Fibroblast of mammary gland (primary cell): Measurements from ENCODE around the gene PRR11.
"Not testable (repeated sequence)": the region's sequence is repeated elsewhere in the genome, so short reads cannot be mapped to it uniquely, and the experiment has no call there.

Experiments used
- DNase-seq: peaks from one replicate; pipeline ENCODE4 v3.0.0-alpha.2; 2010; ENCODE audit warnings: low read depth
- H3K4me3 ChIP-seq: 2 replicates; pipeline ENCODE4 v1.5.1; 2011; ENCODE audit warnings: low read depth, mild to moderate bottlenecking, low read length, moderate library complexity; ENCODE audit not compliant: control insufficient read depth
- TF ChIP-seq, protein P1 (sequence below): conservative IDR thresholded peaks from 2 replicates; pipeline ENCODE4 v1.5.1; 2011; ENCODE audit warnings: low read depth, low read length, inconsistent platforms; ENCODE audit not compliant: control insufficient read depth, insufficient read depth

The PRR11 gene

DNA sequence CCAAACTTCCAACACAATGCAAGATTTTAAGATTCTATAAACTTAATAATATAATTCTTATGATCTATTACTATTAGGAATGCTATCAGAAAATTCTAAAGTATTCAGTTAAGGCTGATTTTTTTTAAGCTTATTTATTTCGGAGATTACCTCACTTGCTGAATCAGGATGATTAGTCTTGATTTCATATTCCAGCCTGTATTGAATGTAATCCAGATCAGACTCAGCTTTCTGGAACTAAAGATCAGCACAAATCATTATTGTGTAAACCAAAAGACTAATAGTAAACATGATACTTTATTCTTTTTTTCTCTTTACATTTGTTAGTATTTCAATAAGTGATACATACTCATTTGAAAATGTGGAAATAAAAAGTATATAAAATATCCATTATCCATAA lies 24.4 kb upstream of the PRR11 start:
- TF ChIP-seq, protein P1, sequence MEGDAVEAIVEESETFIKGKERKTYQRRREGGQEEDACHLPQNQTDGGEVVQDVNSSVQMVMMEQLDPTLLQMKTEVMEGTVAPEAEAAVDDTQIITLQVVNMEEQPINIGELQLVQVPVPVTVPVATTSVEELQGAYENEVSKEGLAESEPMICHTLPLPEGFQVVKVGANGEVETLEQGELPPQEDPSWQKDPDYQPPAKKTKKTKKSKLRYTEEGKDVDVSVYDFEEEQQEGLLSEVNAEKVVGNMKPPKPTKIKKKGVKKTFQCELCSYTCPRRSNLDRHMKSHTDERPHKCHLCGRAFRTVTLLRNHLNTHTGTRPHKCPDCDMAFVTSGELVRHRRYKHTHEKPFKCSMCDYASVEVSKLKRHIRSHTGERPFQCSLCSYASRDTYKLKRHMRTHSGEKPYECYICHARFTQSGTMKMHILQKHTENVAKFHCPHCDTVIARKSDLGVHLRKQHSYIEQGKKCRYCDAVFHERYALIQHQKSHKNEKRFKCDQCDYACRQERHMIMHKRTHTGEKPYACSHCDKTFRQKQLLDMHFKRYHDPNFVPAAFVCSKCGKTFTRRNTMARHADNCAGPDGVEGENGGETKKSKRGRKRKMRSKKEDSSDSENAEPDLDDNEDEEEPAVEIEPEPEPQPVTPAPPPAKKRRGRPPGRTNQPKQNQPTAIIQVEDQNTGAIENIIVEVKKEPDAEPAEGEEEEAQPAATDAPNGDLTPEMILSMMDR: no peak
- peak; percentile 51 for DNase-seq
- H3K4me3 ChIP-seq: no peak overlapping the region

DNA sequence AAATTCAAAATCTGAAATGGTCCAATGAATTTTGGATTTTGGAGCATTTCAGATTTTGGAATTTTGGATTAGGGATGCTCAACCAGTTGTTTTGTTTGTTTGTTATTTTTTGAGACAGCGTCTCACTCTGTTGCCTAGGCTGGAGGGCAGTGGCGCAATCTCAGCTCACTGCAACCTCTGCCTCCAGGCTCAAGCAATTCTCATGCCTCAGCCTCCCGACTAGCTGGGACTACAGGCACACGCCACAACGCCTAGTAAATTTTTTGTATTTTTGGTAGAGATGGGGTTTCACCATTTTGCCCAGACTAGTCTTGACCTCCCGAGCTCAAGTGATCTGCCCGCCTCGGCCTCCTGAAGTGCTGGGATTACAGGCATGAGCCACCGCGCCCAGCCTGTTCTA lies 17.2 kb upstream of the PRR11 start:
- not testable (repeated sequence) for H3K4me3 ChIP-seq, DNase-seq

DNA sequence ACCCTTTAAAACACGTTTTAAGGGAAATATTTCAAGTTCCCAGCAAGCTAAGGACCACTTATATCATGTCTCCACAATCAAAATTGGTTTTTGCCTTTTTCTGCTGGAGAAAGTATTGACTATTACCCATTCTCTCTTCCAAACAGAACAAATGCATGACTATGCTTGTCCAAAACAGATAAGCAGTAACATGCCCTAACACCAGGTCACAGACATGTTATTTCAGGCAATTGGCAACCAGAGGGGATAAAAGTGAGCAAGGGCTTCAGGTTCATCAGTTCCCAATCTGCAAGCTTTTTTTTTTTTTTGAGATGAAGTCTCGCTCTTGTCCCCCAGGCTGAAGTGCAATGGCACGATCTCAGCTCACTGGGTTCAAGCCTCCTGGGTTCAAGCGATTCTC lies 15.6 kb upstream of the PRR11 start:
- DNase-seq: no peak
- TF ChIP-seq, protein P1: no peak

DNA sequence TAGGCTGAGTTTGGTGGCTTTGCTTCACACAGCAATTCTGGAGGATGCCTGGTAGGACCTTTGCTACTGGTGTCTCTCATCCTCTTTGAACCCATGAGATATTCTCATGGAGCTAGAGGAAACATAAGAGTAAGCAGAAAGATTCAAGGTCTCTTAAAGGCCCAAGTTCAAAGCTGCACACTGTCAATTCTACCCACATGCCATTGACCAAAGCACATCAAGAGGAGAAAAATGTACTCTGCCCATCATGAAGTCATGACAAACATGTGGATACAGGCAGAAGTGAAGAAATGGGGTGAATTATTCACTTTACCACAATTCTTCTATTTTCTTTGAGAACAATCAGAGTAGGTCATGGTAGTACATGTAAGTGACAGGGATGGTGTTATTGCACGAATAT lies 13.7 kb upstream of the PRR11 start:
- DNase-seq: no peak
- H3K4me3 ChIP-seq: no peak overlapping the region
- TF ChIP-seq, protein P1: no peak

More for the DNA sequence above, 15.6 kb upstream of the PRR11 start:
- no peak overlapping the region for H3K4me3 ChIP-seq

DNA sequence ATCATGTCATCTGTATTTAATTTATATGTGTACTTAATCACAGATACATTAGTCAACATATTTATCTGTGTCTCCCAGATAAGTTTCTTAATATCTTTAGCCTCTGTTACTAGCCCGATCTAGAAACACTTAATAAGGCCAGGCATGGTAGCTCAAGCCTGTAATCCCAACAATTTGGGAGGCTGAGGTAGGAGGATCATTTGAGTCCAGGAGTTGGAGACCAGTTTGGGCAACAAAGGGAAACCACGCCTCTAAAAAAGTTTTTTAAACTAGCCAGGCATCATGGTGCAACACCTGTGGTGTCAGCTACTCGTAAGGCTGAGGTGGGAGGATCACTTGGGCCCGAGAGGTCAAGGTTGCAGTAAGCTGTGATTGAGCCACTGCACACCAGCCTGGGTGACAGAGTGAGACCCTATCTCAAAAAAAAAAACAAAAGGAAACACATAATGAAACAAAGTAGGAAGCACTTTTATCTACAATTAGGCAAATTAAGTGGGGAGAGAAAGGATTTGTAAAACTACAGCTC lies 9.9 kb upstream of the PRR11 start:
- TF ChIP-seq, protein P1: no peak
- no peak for DNase-seq
- H3K4me3 ChIP-seq: no peak overlapping the region

DNA sequence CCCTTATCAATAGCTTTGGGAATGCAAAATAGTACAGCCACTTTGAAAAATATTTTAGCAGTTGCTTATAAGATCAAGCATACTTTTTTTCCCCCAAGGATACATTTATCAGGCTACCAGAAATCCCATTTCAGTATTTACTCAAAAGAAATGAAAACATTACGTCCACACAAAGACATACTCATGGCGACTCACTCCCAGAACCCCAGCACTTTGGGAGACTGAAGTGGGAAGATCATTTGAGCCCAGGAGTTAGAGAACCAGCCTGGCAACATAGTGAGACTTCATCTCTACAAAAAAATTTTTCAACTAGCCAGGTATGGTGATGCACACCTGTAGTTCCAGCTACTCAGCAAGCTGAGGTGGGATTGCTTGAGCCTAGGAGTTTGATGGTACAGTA lies 6.5 kb upstream of the PRR11 start:
- TF ChIP-seq, protein P1: no peak
- H3K4me3 ChIP-seq: no peak overlapping the region
- peak; percentile 80 for DNase-seq

DNA sequence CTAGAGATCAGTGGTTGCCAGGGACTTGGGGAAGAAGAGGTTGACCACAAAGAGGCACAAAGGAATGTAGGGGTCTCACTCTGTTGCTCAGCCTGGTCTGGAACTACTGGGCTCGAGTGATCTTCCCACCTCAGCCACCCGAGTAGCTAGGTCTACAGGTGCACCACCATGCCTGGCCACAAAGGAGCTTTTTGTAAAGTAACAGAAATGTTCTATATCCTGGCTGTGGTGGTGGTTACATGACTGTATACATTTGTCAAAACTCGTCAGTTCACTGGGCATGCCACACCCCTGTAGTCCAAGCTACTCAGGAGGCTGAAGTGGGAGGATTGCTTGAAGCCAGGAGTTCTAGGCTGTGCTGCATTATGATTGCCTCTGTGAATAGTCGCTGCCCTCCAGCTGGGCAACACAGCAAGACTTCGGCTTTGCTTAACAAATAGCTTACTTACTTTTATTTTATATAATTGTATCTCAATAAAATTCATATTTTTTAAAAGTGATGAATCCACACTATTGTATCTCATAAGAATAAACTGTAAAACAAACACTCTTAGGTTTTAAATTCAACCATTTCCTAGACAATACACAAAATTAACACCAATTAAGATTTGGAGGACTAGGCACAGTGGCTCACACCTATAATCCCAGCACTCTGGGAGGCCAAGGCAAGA lies 5.6 kb upstream of the PRR11 start:
- TF ChIP-seq, protein P1: no peak
- no peak overlapping the region for H3K4me3 ChIP-seq
- DNase-seq: peak; percentile 36
